Common myeloid progenitor, CD34-positive (primary cell): ENCODE data around the gene CATSPER3.
A peak's percentile ranks its signal among the peaks of the same experiment; 100 is the strongest.

Experiments
- CTCF ChIA-PET: fragments of 350-600 bp; sonication (Branson Sonifier 250); formaldehyde crosslinking; loops from one replicate; lab custom pipeline; 2021; ENCODE audit warnings: antibody characterized with exemption; lab: Charles Lee
- POLR2A ChIA-PET: fragments of 350-600 bp; sonication (Branson Sonifier 250); formaldehyde crosslinking; loops from one replicate; lab custom pipeline; 2021; ENCODE audit warnings: antibody characterized with exemption; lab: Charles Lee
- DNase-seq, 3 donors: peaks; one replicate each; pipeline versions ENCODE4 v3.0.0 to v3.0.0-alpha.2; 2013
- H3K27ac ChIP-seq, 2 experiments: 1 replicate in 1 of 2; 2 replicates in 1 of 2; pipeline ENCODE4 v1.7.0; 2013; ENCODE audit warnings: inconsistent platforms in 2 of 2, low read length in 2 of 2, mild to moderate bottlenecking in 2 of 2, low read depth in 1 of 2, moderate library complexity in 1 of 2; ENCODE audit not compliant: severe bottlenecking in 2 of 2, insufficient read depth in 1 of 2, poor library complexity in 1 of 2
- H3K27me3 ChIP-seq, 5 experiments: replicated peaks in 2 of 5; 1 replicate in 3 of 5; 2 replicates in 2 of 5; pipeline versions ENCODE4 v1.6.1 to v1.7.0; 2013; ENCODE audit warnings: low read length in 4 of 5, mild to moderate bottlenecking in 2 of 5, moderate library complexity in 2 of 5, inconsistent platforms in 1 of 5; ENCODE audit not compliant: insufficient read depth in 5 of 5, control insufficient read depth in 4 of 5
- H3K36me3 ChIP-seq, 4 experiments: 1 replicate in 2 of 4; 2 replicates in 2 of 4; pipeline versions ENCODE4 v1.6.1 to v1.7.0; 2013; ENCODE audit warnings: low read length in 3 of 4, control low read depth in 1 of 4, mild to moderate bottlenecking in 1 of 4; ENCODE audit not compliant: control insufficient read depth in 4 of 4, insufficient read depth in 4 of 4
- H3K4me1 ChIP-seq, 4 experiments: 1 replicate in 3 of 4; 2 replicates in 1 of 4; pipeline versions ENCODE4 v1.6.1 to v1.7.1; 2013; ENCODE audit warnings: low read length in 3 of 4, mild to moderate bottlenecking in 3 of 4, control low read depth in 1 of 4, inconsistent platforms in 1 of 4, moderate library complexity in 1 of 4; ENCODE audit not compliant: control insufficient read depth in 4 of 4, insufficient read depth in 4 of 4; ENCODE audit errors: control extremely low read depth in 1 of 4
- H3K4me3 ChIP-seq, 7 experiments: 1 replicate in 4 of 7; 2 replicates in 3 of 7; pipeline versions ENCODE4 v1.5.1 to v1.7.0; 2013; ENCODE audit warnings: mild to moderate bottlenecking in 7 of 7, low read length in 6 of 7, moderate library complexity in 6 of 7, inconsistent platforms in 2 of 7, low read depth in 2 of 7, control low read depth in 1 of 7; ENCODE audit not compliant: insufficient read depth in 4 of 7, control insufficient read depth in 1 of 7; ENCODE audit errors: extremely low read depth in 1 of 7
- H3K9me3 ChIP-seq, 5 experiments: 1 replicate in 4 of 5; 2 replicates in 1 of 5; pipeline versions ENCODE4 v1.6.1 to v1.7.1; 2013; ENCODE audit warnings: low read length in 4 of 5, mild to moderate bottlenecking in 2 of 5, inconsistent platforms in 1 of 5, low read depth in 1 of 5, moderate library complexity in 1 of 5; ENCODE audit not compliant: control insufficient read depth in 4 of 5, insufficient read depth in 2 of 5; ENCODE audit errors: control extremely low read depth in 1 of 5
- WGBS: methylation state at CpG from one replicate; pipeline ENCODE4 v1.1.5; 2013; ENCODE audit not compliant: insufficient coverage; 5-methylcytosine and 5-hydroxymethylcytosine counted together

Gene CATSPER3

DNA sequence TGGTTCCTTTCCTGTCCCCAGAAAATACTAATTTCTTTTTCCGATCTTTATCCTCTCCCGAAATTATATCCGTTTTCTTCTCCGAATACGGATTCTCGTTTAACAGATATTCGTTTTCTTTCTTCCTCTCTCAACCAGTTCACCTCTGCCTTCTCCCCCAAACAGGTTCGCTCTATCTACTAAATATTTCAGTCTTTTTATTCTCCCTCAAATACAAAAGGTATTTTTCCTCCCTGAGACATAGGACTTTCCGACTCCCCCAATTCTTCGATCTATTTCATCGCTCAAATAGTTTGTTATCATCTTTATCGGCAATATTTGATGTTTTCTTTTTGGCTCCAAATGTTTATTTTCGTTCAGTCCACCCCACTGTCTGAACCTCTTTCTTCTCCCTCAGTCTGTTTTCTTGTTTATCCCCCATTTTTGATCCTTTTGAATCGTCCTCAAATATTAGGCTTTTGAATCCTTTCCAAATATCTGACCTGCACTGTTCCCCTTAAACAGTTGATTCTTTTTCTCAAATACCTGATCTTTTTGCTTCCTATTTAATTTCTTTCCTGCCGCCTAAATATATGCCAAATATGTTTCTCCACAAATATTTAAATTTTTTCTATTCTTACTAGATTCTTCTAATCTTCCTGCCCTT lies 61.9 kb downstream of the CATSPER3 start:
- Histone ChIP-seq H3K27me3 (peaks cover 29 to 97% (median 61%) of the 10 kb centered on the region in 5 experiments), H3K36me3 (no peaks in the 10 kb centered on the region), H3K4me1 (peaks cover 0 to 39% (median 23%) of the 10 kb centered on the region in 4 experiments), H3K4me3 (no peak overlapping the region), H3K9me3 (no peaks in the 10 kb centered on the region), H3K27ac (no peak overlapping the region)
- DNase-seq: peak in 2 of 3 donors; percentile 25 to 38
- CTCF ChIA-PET: no interaction called here
- 11% methylated on average over 15 of the region's 15 CpGs for WGBS
- POLR2A ChIA-PET: no interaction called here

DNA sequence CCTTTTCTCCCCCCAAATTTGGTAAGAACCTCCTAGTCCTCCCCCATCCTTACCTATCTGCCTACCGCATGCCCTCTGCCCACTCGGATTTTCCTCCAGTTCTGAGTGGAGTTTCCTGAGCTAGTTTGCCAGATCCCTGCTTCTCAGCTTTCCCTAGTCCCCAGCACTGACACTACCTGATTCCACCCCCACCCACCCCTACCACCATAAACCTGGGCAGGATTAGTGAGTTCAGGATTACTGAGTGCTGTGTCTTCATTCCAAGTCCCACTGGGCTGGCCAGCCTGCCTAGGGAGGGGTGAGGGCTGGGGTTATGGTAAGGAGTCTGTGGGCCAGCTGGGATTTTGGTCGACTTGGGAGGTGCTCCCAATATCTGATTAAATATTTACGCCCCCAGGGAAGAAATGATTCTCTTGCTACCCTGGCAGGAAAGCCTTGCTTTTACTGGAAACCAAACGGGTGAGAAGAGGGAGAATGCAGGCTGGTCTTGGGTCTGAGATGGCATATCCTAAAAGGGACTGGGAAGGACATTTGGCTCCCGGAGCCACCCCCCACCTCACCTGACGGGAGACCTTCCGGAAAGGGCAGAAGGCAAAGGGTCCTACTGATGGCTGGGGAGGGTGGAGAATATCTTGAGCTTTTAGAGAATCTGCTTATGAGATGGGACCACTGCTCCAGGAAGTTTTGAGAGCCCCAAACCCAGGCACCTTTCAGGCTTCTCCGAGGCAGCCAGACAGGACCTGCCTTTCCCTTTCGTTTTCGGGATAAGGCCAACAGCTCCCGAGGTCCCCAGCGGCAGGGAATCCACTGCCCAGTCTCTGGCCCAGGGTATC lies 62.6 kb downstream of the CATSPER3 start:
- Histone ChIP-seq H3K27me3 (peaks cover 29 to 97% (median 69%) of the 10 kb centered on the region in 5 experiments), H3K4me1 (peaks cover 0 to 40% (median 24%) of the 10 kb centered on the region in 4 experiments), H3K9me3 (no peaks in the 10 kb centered on the region), H3K4me3 (peak overlapping the region in 3 of 7 experiments; percentile 40 to 50 (median 43)), H3K27ac (no peak overlapping the region), H3K36me3 (no peaks in the 10 kb centered on the region)
- ChIA-PET POLR2A (no interaction called here), CTCF (no interaction called here)
- DNase-seq: peak in 1 of 3 donors; percentile 22
- 11% methylated on average over 10 of the region's 13 CpGs for WGBS

DNA sequence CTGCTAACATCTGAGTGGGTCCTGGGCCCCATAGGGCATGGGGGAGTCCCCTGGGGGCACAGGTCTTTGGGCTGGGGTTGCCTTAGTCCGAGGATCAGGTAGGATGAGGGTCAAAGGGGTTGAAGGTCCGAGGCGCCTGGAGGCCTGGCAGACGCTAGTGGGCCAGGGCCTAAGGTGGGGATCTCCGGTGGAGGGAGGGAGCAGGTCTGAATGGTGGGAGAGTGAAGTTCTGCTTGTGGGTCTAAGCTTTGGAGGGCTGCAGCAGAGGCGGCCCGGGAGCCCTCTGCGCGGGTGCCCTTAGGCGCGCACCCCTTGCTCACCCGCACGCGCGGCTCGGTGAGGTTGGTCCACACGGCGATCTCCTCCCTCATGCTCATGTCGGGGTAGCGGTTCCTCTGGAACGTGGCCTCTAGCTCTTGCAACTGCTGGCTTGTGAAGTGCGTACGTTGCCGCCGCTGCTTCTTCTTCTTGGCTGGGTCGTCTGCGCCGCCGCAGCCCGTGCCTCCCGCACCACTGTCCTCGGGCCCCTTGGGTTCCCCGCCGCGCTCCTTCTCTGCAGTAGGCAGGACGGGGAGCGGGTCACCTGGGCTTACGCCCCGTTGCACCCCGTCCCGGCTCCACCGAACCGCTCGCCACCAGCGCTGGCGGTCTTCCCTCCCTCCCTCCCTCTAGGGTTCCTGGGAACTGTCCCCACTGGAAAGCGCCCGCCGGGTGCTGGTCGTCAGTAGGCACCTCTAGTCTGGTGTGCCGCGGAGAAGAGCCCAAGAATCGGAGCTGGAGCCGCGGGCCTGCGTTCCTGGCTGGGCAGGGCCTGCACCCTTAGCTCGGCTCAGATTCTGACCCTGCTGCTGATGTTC lies 63.5 kb downstream of the CATSPER3 start:
- Histone ChIP-seq H3K36me3 (no peaks in the 10 kb centered on the region), H3K27ac (no peak overlapping the region), H3K4me1 (peaks cover 0 to 40% (median 24%) of the 10 kb centered on the region in 4 experiments), H3K27me3 (peaks cover 29 to 96% (median 68%) of the 10 kb centered on the region in 5 experiments), H3K4me3 (peak overlapping the region in 3 of 7 experiments; percentile 40 to 50 (median 43)), H3K9me3 (no peaks in the 10 kb centered on the region)
- ChIA-PET CTCF (interaction anchor here (1.0 to 2.5 kb wide), 2 partner anchors 10 to 11 kb away, joined by 3 to 7 read pairs; no protein-coding TSS in a partner anchor), POLR2A (no interaction called here)
- DNase-seq: peak; percentile 40 to 71 (median 70)
- whole genome bisulfite sequencing: 1% methylated on average over 41 of the region's 57 CpGs

DNA sequence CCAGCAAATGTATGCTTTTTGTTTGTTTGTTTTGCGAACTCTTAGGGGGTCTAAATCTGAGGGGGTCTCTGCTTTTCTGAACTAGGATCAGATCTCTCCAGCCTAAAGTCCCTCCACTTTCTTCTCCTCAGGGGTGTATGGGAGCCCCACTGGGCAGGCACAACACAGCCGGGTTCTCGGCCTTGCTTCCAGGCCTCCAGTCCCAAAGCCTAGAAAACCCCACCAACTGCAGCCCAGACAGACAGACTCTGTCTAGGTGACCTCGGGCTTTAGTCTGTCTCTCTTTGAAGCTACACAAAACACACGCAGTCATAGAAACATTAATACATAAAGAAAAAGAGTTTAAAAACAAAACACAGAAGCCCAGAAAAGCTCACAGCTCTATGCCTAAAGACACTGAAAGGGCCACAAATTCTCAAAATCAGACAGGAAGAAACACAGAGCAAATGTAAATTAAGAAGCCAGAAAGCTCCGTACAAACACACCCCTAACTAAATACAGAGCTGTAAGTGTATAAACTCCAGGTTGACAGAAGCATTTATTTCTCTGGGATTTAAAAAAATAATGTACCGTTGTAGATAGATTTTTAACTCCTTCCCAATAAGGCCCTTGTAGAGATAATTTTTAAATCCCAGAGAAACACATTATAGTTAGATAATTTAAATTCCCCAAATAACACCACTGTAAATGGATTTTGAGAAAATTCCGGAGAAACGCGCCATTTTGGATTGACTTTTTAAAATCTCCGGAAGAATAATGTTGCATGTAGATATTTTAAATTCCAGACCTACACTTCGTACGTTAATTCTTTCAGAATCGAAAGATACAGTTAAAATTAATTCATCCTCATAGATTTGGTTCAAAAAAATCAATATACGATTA lies 64.3 kb downstream of the CATSPER3 start:
- peak in 2 of 3 donors; percentile 31 to 32 for DNase-seq
- 20% methylated on average over 1 of the region's 15 CpGs for WGBS
- peak overlapping the region in 1 of 2 experiments; percentile 75 for H3K27ac ChIP-seq
- no peaks in the 10 kb centered on the region for H3K9me3 ChIP-seq
- peaks cover 29 to 96% (median 68%) of the 10 kb centered on the region in 5 experiments for H3K27me3 ChIP-seq
- no peak overlapping the region for H3K4me3 ChIP-seq
- H3K4me1 ChIP-seq: peaks cover 0 to 40% (median 24%) of the 10 kb centered on the region in 4 experiments
- no peaks in the 10 kb centered on the region for H3K36me3 ChIP-seq
- POLR2A ChIA-PET: no interaction called here
- CTCF ChIA-PET: interaction anchor here (1.0 to 2.5 kb wide), 2 partner anchors 11 kb away, joined by 3 to 7 read pairs; no protein-coding TSS in a partner anchor

DNA sequence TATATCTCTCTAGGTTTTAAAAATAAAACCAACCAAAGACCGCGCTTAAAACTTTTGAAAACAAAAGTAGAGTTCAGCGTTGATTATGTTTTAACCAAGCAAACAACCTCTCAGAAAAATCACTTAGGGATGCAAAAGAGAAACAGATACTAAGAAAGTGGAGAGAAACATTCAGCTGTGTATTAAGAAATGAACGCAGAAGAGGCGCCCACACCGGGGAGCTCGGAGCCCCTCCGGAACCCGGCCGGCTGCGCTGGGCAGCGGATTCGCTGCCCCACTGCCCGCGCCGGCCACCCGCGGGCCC lies 64.9 kb downstream of the CATSPER3 start:
- POLR2A ChIA-PET: no interaction called here

More for the DNA sequence above, 64.9 kb downstream of the CATSPER3 start:
- no peaks in the 10 kb centered on the region for H3K36me3 ChIP-seq
- peak overlapping the region in 2 of 7 experiments; percentile 42 to 69 for H3K4me3 ChIP-seq
- peak in 2 of 3 donors; percentile 41 for DNase-seq
- H3K4me1 ChIP-seq: peaks cover 0 to 35% (median 22%) of the 10 kb centered on the region in 4 experiments
- peak overlapping the region in 1 of 2 experiments; percentile 75 for H3K27ac ChIP-seq
- CTCF ChIA-PET: interaction anchor here (2.5 kb wide), 1 partner anchor 10 kb away, joined by 7 read pairs; no protein-coding TSS in a partner anchor
- WGBS: 5% methylated on average over 18 of the region's 18 CpGs
- peaks cover 29 to 96% (median 70%) of the 10 kb centered on the region in 5 experiments for H3K27me3 ChIP-seq
- no peaks in the 10 kb centered on the region for H3K9me3 ChIP-seq
